GM18858 (cell line): ENCODE measurements around the gene NOD2.

Experiments used
- ATAC-seq: cut with Tn5 transposase; IDR thresholded peaks from one replicate; pipeline ENCODE4 v1.9.1; 2021; ENCODE audit not compliant: unreplicated experiment

The NOD2 gene

GRCh38 chr16:50690177-50690576, 3.2 kb upstream of the NOD2 start:
- no peak for ATAC-seq

GRCh38 chr16:50692644-50692998, 785 bp upstream of the NOD2 start:
- no peak for ATAC-seq

- no peak for ATAC-seq
Measured at GRCh38 chr16:50694206-50694605, 800 bp downstream of the NOD2 start.

DNA sequence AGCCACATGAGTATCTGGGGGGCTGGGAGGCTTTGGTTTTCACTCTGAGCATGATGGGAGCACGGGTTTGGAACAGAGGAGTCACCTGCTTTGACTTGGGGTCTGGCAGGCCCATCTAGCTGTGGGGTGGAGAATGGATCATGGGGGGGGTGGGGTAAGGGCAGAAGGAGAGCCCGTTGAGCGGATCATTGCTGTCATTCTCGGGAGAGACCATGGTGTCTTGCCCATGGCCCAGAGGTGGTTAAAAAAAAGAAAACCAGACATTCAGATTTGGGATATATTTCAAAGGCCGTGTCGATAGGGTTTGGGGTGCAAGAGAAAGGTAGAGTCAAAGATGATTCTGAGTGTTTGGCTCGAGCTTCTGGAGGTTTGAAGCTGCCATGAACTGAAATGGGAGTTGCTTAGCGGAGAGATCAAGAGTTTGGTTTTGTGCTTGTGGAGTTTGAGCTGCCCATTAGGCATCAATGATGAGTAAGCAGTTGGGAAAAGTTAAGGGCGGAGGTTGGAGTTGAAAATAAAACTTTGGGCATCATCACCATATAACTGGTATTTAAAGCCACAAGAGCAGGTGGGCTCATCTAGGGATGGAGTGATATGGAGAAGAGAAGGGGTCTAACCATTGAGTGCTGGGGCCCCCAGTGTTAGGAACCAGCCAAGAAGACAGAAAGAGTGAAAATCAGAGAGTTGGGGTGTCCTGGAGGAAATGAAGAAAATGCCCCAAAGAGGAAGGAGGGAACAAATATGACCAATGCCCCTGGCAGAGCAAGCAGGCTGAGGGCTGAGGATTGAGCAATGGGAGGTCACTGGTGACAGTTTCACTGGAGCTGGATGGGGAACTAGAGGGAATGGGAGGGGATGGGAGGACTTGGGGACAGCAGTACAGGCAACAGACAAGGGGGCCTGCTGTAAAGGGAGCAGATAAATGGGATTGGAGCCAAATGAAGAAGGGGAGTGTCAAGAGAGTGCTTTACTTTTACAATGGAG, 1.9 kb downstream of the NOD2 start:
- ATAC-seq: no peak

GRCh38 chr16:50696126-50696525, 2.7 kb downstream of the NOD2 start:
- ATAC-seq: no peak

DNA sequence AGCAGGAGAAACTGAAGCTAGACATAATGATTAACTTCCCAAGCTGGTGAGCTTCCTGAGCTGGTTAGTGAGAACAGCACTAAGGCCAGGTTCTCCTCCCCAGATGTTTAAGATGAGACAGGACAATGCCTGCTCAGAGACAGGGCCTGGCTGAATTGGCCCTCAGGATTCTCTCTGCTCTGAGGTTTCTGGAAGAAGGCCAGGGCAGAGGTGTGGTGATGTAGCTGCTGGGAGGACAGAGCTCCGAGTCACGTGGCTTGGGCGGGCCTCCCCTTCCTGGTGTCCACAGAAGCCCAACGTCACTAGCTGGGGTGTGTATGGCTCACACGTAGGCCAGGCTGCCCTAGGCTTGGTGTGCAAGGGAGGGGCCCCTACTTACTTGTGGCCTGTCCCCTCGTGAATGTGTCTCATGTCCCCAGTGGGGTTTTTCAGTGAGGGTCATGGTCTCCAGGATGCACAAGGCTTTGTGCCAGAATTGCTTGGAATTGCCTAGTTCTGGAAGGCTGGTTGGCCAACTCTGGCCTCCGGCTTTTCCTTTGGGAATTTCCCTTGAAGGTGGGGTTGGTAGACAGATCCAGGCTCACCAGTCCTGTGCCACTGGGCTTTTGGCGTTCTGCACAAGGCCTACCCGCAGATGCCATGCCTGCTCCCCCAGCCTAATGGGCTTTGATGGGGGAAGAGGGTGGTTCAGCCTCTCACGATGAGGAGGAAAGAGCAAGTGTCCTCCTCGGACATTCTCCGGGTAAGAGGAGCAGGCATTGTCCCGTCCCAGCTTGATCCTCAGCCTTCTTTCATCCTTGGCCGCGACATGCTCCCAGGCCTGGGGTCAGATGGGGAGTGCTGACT, 3.4 kb downstream of the NOD2 start:
- peak; percentile 44 for ATAC-seq

DNA sequence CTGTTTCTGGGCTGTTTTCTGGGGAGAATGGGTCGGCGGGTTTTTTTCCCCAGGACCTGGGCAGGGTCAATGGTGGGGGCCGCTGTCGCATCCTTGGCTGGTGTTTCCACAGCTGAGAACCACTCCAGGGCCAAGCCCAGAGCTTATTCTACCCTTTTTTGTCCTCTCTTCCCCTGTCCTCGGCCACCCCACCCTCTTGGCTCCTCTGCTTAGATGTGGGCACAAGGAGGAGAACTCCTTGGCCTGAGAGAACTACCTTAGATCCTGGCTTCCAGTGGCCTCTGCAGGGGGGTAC, 4.0 kb downstream of the NOD2 start:
- ATAC-seq: no peak

- ATAC-seq: peak; percentile 32
Measured at GRCh38 chr16:50697881-50698767, 4.7 kb downstream of the NOD2 start.

DNA sequence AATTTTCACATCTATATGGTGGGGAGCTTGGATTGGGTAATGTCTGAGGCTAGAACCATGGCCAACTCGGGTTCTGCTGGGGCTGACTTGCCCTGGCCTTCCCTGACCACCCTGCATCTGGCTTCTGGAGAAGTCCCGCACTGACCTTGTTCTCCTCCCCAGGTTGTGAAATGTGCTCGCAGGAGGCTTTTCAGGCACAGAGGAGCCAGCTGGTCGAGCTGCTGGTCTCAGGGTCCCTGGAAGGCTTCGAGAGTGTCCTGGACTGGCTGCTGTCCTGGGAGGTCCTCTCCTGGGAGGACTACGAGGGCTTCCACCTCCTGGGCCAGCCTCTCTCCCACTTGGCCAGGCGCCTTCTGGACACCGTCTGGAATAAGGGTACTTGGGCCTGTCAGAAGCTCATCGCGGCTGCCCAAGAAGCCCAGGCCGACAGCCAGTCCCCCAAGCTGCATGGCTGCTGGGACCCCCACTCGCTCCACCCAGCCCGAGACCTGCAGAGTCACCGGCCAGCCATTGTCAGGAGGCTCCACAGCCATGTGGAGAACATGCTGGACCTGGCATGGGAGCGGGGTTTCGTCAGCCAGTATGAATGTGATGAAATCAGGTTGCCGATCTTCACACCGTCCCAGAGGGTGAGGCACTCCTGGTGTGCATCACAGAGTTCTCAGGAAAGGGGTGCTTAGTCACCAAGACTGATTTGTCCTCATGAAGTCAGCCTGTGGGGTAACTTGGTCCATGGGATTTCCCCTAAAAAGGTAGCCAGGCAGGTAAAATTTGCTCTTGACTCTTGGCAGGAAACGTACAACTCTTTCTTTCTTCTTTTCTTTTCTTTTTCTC, 6.1 kb downstream of the NOD2 start:
- no peak for ATAC-seq

DNA sequence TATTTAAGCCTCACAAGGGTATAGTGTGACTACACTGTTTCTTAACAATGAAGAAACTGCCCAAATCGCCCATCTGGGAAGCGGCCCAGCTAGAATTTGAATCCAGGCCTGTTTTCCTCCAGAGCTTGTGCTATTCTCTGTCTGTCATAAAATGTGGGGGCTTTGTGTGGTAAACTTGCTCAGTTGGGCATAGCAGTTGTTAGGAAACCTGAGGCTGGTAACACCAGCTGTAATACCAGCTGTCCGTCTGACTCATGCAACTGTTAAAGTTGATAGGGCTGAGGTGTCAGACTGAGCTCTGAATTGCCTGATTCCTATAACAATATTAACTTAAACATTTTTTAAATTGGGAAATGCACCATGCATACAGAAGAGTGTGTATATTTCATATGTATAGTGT, 9.3 kb downstream of the NOD2 start:
- ATAC-seq: no peak

- no peak for ATAC-seq
Measured at GRCh38 chr16:50704245-50704644, 10.8 kb downstream of the NOD2 start.

DNA sequence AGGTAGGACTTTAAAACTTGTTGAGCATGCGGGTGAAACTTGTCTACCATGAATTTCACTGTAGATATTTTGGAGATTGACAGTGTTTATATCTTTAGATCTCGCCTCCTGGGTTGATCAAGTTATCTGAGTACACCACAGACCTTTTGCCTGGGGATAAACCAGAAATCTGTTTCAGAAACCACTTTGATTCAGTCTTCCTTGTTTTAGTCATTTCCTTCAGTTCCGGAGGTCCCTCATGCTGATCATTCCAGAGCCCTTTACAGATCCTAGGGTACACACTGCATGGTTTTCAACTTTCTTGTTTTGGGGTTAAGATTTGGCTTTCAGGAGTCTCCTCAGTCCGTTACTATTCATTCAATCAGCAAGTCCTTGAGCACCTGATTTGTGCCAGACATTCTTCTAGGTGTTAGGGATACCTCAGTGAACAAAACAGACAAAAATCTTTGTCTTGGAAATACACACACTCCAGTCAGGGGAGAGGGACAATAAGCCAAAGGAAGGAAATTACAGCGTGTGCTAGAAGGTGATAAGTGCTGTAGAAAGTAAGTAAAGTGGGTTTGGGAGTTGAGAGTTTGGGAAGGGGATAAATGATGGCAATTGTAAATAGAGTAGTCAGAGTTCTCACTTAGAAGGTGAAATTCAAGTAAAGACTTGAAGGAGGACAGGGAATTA, 12.2 kb downstream of the NOD2 start:
- ATAC-seq: no peak

DNA sequence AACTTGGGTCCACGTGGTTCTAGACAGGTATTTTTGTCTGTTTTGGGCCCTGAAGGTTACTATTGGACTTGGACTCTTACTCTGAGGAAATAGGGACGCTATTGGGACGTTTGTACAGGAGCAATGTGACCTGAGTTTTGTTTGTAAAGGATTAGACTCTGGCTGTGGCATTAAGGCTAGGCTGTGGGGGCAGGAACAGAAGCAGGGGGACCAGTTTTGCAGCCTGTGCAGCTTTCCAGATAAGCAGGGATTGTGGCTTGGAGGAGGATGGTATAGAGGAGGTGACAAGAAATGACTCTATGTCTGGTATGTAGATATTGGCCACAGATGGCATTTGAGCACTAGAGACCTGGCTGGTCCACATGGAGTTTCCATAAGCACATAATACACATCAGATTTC, 12.8 kb downstream of the NOD2 start:
- ATAC-seq: no peak

- no peak for ATAC-seq
Measured at GRCh38 chr16:50708373-50709060, 15.1 kb downstream of the NOD2 start.

- no peak for ATAC-seq
Measured at GRCh38 chr16:50709061-50709684, 15.8 kb downstream of the NOD2 start.

GRCh38 chr16:50709980-50710379, 16.6 kb downstream of the NOD2 start:
- ATAC-seq: no peak

DNA sequence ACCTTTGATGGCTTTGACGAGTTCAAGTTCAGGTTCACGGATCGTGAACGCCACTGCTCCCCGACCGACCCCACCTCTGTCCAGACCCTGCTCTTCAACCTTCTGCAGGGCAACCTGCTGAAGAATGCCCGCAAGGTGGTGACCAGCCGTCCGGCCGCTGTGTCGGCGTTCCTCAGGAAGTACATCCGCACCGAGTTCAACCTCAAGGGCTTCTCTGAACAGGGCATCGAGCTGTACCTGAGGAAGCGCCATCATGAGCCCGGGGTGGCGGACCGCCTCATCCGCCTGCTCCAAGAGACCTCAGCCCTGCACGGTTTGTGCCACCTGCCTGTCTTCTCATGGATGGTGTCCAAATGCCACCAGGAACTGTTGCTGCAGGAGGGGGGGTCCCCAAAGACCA, 17.6 kb downstream of the NOD2 start:
- no peak for ATAC-seq

DNA sequence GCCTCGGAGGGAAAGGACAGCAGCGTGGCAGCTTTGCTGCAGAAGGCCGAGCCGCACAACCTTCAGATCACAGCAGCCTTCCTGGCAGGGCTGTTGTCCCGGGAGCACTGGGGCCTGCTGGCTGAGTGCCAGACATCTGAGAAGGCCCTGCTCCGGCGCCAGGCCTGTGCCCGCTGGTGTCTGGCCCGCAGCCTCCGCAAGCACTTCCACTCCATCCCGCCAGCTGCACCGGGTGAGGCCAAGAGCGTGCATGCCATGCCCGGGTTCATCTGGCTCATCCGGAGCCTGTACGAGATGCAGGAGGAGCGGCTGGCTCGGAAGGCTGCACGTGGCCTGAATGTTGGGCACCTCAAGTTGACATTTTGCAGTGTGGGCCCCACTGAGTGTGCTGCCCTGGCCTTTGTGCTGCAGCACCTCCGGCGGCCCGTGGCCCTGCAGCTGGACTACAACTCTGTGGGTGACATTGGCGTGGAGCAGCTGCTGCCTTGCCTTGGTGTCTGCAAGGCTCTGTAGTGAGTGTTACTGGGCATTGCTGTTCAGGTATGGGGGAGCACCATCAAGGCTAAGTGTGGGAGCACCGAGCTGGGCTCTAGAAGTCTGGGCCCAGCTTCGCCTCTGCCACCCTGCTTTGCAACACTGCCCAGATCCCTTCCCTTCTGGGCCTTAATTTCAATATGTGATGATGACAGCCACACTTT, 18.6 kb downstream of the NOD2 start:
- ATAC-seq: no peak
